WTC11 (cell line): Measurements from ENCODE around the gene GLE1. TPM values are rescaled to one million over a fixed set of nuclear protein-coding genes. Genes with fewer than 3 reads are reported as not detected.
"Not testable (repeated sequence)": the region's sequence is repeated elsewhere in the genome, so short reads cannot be mapped to it uniquely, and the experiment has no call there.

ENCODE experiments used
- ATAC-seq: fragments of 200-7000 bp; cut with Tn5 transposase; 2 replicates; pipeline ENCODE4 v1.10.0; 2021; ENCODE audit warnings: mild to moderate bottlenecking, moderate library complexity
- CTCF ChIA-PET: fragments of 300-600 bp; sonication (Branson Sonifier 250); formaldehyde crosslinking; loops from one replicate; lab custom pipeline; 2021; ENCODE audit warnings: antibody characterized with exemption; lab: Charles Lee
- POLR2A ChIA-PET: fragments of 350-600 bp; sonication (Branson Sonifier 250); formaldehyde crosslinking; loops from one replicate; lab custom pipeline; 2021; ENCODE audit warnings: antibody characterized with exemption; lab: Charles Lee
- DNase-seq: peaks from one replicate; pipeline ENCODE4 v3.0.0; 2021; ENCODE audit warnings: low spot score
- H3K27ac Mint-ChIP-seq: 2 replicates; pipeline ENCODE4 v1.8.0; 2021; ENCODE audit warnings: mixed read lengths
- H3K27me3 Mint-ChIP-seq: 2 replicates; pipeline ENCODE4 v1.8.0; 2021; ENCODE audit warnings: low read depth, mild to moderate bottlenecking, moderate library complexity, mixed read lengths
- H3K36me3 Mint-ChIP-seq: 2 replicates; pipeline ENCODE4 v1.8.0; 2021; ENCODE audit warnings: mixed read lengths
- H3K4me1 Mint-ChIP-seq: 2 replicates; pipeline ENCODE4 v1.8.0; 2022; ENCODE audit warnings: mixed read lengths
- H3K4me3 Mint-ChIP-seq: 2 replicates; pipeline ENCODE4 v1.8.0; 2021; ENCODE audit warnings: mild to moderate bottlenecking, moderate library complexity, mixed read lengths
- H3K9me3 Mint-ChIP-seq: 2 replicates; pipeline ENCODE4 v1.8.0; 2021; ENCODE audit warnings: mixed read lengths
- ATF1 ChIP-seq: sonication (generic); formaldehyde crosslinking; IDR thresholded peaks from 2 replicates; pipeline ENCODE4 v1.8.1; 2023; ENCODE audit warnings: mild to moderate bottlenecking, moderate library complexity, missing genetic modification reagents
- ATF3 ChIP-seq: sonication (generic); formaldehyde crosslinking; conservative IDR thresholded peaks from 2 replicates; pipeline ENCODE4 v1.8.1; 2022; ENCODE audit warnings: mild to moderate bottlenecking, missing genetic modification reagents
- ERG ChIP-seq: fragments of 250-450 bp; sonication (Bioruptor Pico); IDR thresholded peaks from 2 replicates; pipeline ENCODE4 v1.8.0; 2021; ENCODE audit warnings: mild to moderate bottlenecking
- GTF2I ChIP-seq: fragments of 250-450 bp; sonication (Bioruptor Pico); conservative IDR thresholded peaks from 2 replicates; pipeline ENCODE4 v1.4.0; 2021; ENCODE audit warnings: mild to moderate bottlenecking
- JUN ChIP-seq: sonication (generic); formaldehyde crosslinking; IDR thresholded peaks from 2 replicates; pipeline ENCODE4 v1.8.0; 2023; ENCODE audit warnings: mild to moderate bottlenecking, missing genetic modification reagents
- KAT7 ChIP-seq: sonication (generic); formaldehyde crosslinking; IDR thresholded peaks from 2 replicates; pipeline ENCODE4 v1.8.1; 2023; ENCODE audit warnings: missing genetic modification reagents, mild to moderate bottlenecking, borderline replicate concordance
- OVOL2 ChIP-seq: fragments of 250-450 bp; sonication (Bioruptor Pico); IDR thresholded peaks from 2 replicates; pipeline ENCODE4 v1.9.0; 2021; ENCODE audit warnings: mild to moderate bottlenecking, borderline replicate concordance
- TEAD1 ChIP-seq: sonication (generic); formaldehyde crosslinking; IDR thresholded peaks from 2 replicates; pipeline ENCODE4 v1.8.0; 2022; ENCODE audit warnings: mild to moderate bottlenecking, missing genetic modification reagents
- TEAD4 ChIP-seq: sonication (generic); formaldehyde crosslinking; IDR thresholded peaks from 2 replicates; pipeline ENCODE4 v1.8.0; 2022; ENCODE audit warnings: mild to moderate bottlenecking, missing genetic modification reagents
- TP53 ChIP-seq: sonication (generic); formaldehyde crosslinking; IDR thresholded peaks from 2 replicates; pipeline ENCODE4 v1.8.1; 2023; ENCODE audit warnings: mild to moderate bottlenecking, missing genetic modification reagents
- ZNF121 ChIP-seq: sonication (generic); formaldehyde crosslinking; IDR thresholded peaks from 2 replicates; pipeline ENCODE4 v1.8.0; 2023; ENCODE audit warnings: missing genetic modification reagents
- ZNF416 ChIP-seq: fragments of 250-450 bp; sonication (Bioruptor Pico); IDR thresholded peaks from 2 replicates; pipeline ENCODE4 v1.9.0; 2021; ENCODE audit warnings: mild to moderate bottlenecking, inconsistent platforms
- total RNA-seq: library from RNA; stranded (reverse); gene quantifications from 3 replicates; pipeline ENCODE4 v1.2.3, GENCODE V29; 2021
- TF ChIP-seq, protein P1 (sequence below): sonication (generic); formaldehyde crosslinking; IDR thresholded peaks from 2 replicates; pipeline ENCODE4 v1.8.0; 2023; ENCODE audit warnings: mild to moderate bottlenecking, missing genetic modification reagents

The GLE1 gene
- total RNA-seq, 1 experiment from 2014 or later: 19.7 TPM

DNA sequence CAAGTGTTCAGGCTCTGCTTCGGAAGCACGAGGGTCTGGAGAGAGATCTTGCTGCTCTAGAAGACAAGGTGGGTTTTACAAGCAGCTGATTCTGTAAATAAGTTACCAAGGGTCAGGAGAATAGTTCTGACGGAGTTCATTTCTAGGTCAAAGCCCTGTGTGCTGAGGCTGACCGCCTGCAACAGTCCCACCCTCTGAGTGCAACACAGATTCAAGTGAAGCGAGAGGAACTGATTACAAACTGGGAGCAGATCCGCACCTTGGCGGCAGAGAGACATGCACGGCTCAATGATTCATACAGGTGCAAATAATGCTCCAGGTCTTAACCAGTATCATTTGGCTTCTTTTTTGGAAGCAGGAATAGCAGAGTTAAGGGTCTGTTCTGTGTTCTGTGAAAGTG lies 72.7 kb downstream of the GLE1 start:
- no peak for TF ChIP-seq ERG (CRISPR knock-in tag)
- no peak for TF ChIP-seq JUN (CRISPR knock-in tag)
- TF ChIP-seq TEAD1: no peak
- TF ChIP-seq GTF2I (CRISPR knock-in tag): no peak
- no peak for TF ChIP-seq TEAD4
- TF ChIP-seq, all 79 proteins: peak for 0
- no peak overlapping the region for H3K4me3 Mint-ChIP-seq
- POLR2A ChIA-PET: no interaction called here
- H3K27me3 Mint-ChIP-seq: no peaks in the 10 kb centered on the region
- ATAC-seq (no peak), DNase-seq (no peak)
- no peaks in the 10 kb centered on the region for H3K4me1 Mint-ChIP-seq
- no peak overlapping the region for H3K27ac Mint-ChIP-seq
- H3K36me3 Mint-ChIP-seq: peaks cover 84% of the 10 kb centered on the region
- H3K9me3 Mint-ChIP-seq: no peaks in the 10 kb centered on the region
- CTCF ChIA-PET: no interaction called here

GRCh38 chr9:128579194-128579593 lies 74.7 kb downstream of the GLE1 start:
- no peak overlapping the region for H3K4me3 Mint-ChIP-seq
- POLR2A ChIA-PET: interaction anchor here (0.5 kb wide), 1 partner anchor 21 kb away, joined by 4 read pairs; no protein-coding TSS in a partner anchor
- H3K4me1 Mint-ChIP-seq: no peaks in the 10 kb centered on the region

DNA sequence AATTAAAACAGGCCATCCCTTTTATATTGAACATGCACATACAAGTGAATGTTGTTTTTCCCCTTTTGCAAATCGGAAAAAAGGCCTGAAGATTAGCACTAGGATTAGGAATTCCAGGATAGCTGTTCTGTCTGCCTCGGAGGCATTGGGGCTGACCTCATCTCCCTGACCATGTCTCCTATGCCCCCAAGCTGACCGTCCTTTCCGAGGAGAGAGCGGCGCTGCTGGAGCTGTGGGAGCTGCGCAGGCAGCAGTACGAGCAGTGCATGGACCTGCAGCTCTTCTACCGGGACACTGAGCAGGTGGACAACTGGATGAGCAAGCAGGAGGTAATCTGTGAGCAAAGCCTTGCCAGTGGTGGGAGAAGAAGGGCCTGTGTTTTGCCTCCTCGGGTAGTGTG lies 76.2 kb downstream of the GLE1 start:
- peaks cover 94% of the 10 kb centered on the region for H3K36me3 Mint-ChIP-seq
- no peak overlapping the region for H3K4me3 Mint-ChIP-seq
- TF ChIP-seq ATF3 (CRISPR knock-in tag): no peak
- TF ChIP-seq TP53 (CRISPR knock-in tag): no peak
- no peak for TF ChIP-seq KAT7 (CRISPR knock-in tag)
- TF ChIP-seq OVOL2 (CRISPR knock-in tag): no peak
- TF ChIP-seq ATF1 (CRISPR knock-in tag): no peak
- TF ChIP-seq, protein P1, sequence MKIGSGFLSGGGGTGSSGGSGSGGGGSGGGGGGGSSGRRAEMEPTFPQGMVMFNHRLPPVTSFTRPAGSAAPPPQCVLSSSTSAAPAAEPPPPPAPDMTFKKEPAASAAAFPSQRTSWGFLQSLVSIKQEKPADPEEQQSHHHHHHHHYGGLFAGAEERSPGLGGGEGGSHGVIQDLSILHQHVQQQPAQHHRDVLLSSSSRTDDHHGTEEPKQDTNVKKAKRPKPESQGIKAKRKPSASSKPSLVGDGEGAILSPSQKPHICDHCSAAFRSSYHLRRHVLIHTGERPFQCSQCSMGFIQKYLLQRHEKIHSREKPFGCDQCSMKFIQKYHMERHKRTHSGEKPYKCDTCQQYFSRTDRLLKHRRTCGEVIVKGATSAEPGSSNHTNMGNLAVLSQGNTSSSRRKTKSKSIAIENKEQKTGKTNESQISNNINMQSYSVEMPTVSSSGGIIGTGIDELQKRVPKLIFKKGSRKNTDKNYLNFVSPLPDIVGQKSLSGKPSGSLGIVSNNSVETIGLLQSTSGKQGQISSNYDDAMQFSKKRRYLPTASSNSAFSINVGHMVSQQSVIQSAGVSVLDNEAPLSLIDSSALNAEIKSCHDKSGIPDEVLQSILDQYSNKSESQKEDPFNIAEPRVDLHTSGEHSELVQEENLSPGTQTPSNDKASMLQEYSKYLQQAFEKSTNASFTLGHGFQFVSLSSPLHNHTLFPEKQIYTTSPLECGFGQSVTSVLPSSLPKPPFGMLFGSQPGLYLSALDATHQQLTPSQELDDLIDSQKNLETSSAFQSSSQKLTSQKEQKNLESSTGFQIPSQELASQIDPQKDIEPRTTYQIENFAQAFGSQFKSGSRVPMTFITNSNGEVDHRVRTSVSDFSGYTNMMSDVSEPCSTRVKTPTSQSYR (CRISPR knock-in tag): no peak
- ChIA-PET POLR2A (no interaction called here), CTCF (no interaction called here)
- H3K27ac Mint-ChIP-seq: no peak overlapping the region
- H3K27me3 Mint-ChIP-seq: no peaks in the 10 kb centered on the region
- H3K9me3 Mint-ChIP-seq: no peaks in the 10 kb centered on the region
- ATAC-seq (no peak), DNase-seq (no peak)
- H3K4me1 Mint-ChIP-seq: no peaks in the 10 kb centered on the region

More at GRCh38 chr9:128579194-128579593, 74.7 kb downstream of the GLE1 start:
- ATAC-seq: no peak
- no peak for DNase-seq
- TF ChIP-seq ZNF121 (CRISPR knock-in tag): no peak
- TF ChIP-seq TEAD4: no peak
- TF ChIP-seq ZNF416 (CRISPR knock-in tag): no peak
- no peaks in the 10 kb centered on the region for H3K9me3 Mint-ChIP-seq
- no peak overlapping the region for H3K27ac Mint-ChIP-seq
- no peaks in the 10 kb centered on the region for H3K27me3 Mint-ChIP-seq
- CTCF ChIA-PET: no interaction called here
- peaks cover 94% of the 10 kb centered on the region for H3K36me3 Mint-ChIP-seq

DNA sequence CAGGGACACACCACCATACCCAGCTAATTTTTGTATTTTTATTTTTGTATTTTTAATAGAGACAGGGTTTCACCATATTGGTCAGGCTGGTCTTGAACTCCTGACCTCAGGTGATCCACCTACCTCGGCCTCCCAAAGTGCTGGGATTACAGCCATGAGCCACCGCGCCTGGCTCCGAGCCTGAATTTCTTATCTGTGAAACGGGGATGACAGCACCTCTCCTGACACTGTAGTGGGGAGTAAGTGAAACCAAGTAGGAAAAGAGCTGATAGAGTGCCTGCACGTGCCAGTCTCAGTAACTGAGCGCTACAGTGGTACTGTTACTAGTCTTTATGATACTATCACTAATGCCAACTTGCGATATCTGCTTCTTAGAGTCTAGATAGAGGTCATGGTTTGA lies 80.6 kb downstream of the GLE1 start:
- H3K9me3 Mint-ChIP-seq, POLR2A ChIA-PET, DNase-seq, H3K4me3 Mint-ChIP-seq, H3K27me3 Mint-ChIP-seq, ATAC-seq, H3K4me1 Mint-ChIP-seq, H3K27ac Mint-ChIP-seq, CTCF ChIA-PET: not testable (repeated sequence)
- H3K36me3 Mint-ChIP-seq: peaks cover 85% of the 10 kb centered on the region

DNA sequence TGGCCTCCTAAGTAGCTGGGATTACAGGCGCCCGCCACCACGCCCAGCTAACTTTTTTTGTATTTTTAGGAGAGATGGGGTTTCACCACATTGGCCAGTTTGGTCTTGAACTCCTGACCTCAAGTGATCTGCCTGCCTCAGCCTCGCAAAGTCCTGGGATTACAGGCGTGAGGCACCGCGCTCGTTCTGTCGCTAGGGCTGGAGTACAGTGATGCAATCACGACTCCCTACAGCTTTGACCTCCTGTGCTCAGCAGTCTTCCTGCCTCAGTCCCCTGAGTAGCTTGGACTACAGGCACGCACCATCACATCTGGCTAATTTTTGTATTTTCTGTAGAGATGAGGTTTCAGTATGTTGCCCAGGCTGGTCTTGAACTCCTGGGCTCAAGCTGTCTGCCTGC lies 82.4 kb downstream of the GLE1 start:
- H3K4me3 Mint-ChIP-seq, H3K27ac Mint-ChIP-seq, POLR2A ChIA-PET, ATAC-seq, H3K27me3 Mint-ChIP-seq, H3K4me1 Mint-ChIP-seq, CTCF ChIA-PET, H3K9me3 Mint-ChIP-seq, DNase-seq: not testable (repeated sequence)
- H3K36me3 Mint-ChIP-seq: peaks cover 83% of the 10 kb centered on the region
